Measurements from ENCODE around the gene SRCAP. TPM values are rescaled to one million over a fixed set of nuclear protein-coding genes. Genes with fewer than 3 reads are reported as not detected.

Gene SRCAP
- total and polyA plus RNA-seq, 8 donors, result 1.2 to 70.1 (median 24.6) TPM

GRCh38 chr16:30720694-30721093, 21.7 kb downstream of the SRCAP start:
- TF ChIP-seq CTCF (IDR thresholded peaks at IDR 0.05) (no peak), POLR2A (IDR thresholded peaks at IDR 0.05) (no peak), EP300 (IDR thresholded peaks at IDR 0.05) (no peak)
- DNase-seq, result no peak
- Histone ChIP-seq H3K9me3 (no peaks in the 10 kb centered on the region), H3K27ac (no peak overlapping the region), H3K4me1 (peaks cover 0 to 29% (median 0%) of the 10 kb centered on the region in 4 donors), H3K4me3 (no peak overlapping the region), H3K36me3 (peaks cover 100% of the 10 kb centered on the region in 4 donors), H3K27me3 (no peaks in the 10 kb centered on the region)
- WGBS, 5 donors, result 81 to 93% (median 89%) methylated on average over 8 to 9 of the region's 9 CpGs
- intact Hi-C loops (cut with DNase I; ENCODE audit: low total_unique reads), result no loop called here

- DNase-seq, result no peak
- H3K36me3 ChIP-seq, result peaks cover 95 to 100% (median 100%) of the 10 kb centered on the region in 4 donors
- 96 to 98% (median 97%) methylated on average over 8 of the region's 8 CpGs for WGBS, 5 donors
Measured at GRCh38 chr16:30721167-30721566, 22.2 kb downstream of the SRCAP start.

GRCh38 chr16:30721606-30722005, 22.6 kb downstream of the SRCAP start:
- Histone ChIP-seq H3K27me3 (no peaks in the 10 kb centered on the region), H3K4me1 (peaks cover 0 to 20% (median 0%) of the 10 kb centered on the region in 4 donors), H3K9me3 (no peaks in the 10 kb centered on the region), H3K36me3 (peaks cover 91 to 100% (median 100%) of the 10 kb centered on the region in 4 donors), H3K4me3 (no peak overlapping the region), H3K27ac (no peak overlapping the region)
- intact Hi-C loops (cut with DNase I; ENCODE audit: low total_unique reads), result no loop called here
- no peak for DNase-seq
- WGBS, 5 donors, result 86 to 100% (median 96%) methylated on average over 1 of the region's 1 CpG
- TF ChIP-seq CTCF (IDR thresholded peaks at IDR 0.05) (no peak), EP300 (IDR thresholded peaks at IDR 0.05) (no peak), POLR2AphosphoS5 (IDR thresholded peaks at IDR 0.05) (no peak), POLR2A (IDR thresholded peaks at IDR 0.05) (no peak)

More at GRCh38 chr16:30721167-30721566, 22.2 kb downstream of the SRCAP start:
- H3K4me3 ChIP-seq, result no peak overlapping the region
- H3K4me1 ChIP-seq, result peaks cover 0 to 25% (median 0%) of the 10 kb centered on the region in 4 donors
- intact Hi-C loops (cut with DNase I; ENCODE audit: low total_unique reads), result no loop called here
- H3K27me3 ChIP-seq, result no peaks in the 10 kb centered on the region
- no peak overlapping the region for H3K27ac ChIP-seq
- TF ChIP-seq POLR2A (IDR thresholded peaks at IDR 0.05) (no peak), CTCF (IDR thresholded peaks at IDR 0.05) (no peak)
- no peaks in the 10 kb centered on the region for H3K9me3 ChIP-seq

GRCh38 chr16:30722443-30722842, 23.5 kb downstream of the SRCAP start:
- no peak for DNase-seq
- 70 to 79% (median 72%) methylated on average over 6 of the region's 6 CpGs for WGBS, 5 donors
- H3K27ac ChIP-seq, result no peak overlapping the region
- TF ChIP-seq POLR2A (IDR thresholded peaks at IDR 0.05), result no peak
- H3K4me3 ChIP-seq, result no peak overlapping the region
- H3K27me3 ChIP-seq, result no peaks in the 10 kb centered on the region
- H3K36me3 ChIP-seq, result peaks cover 82 to 100% (median 100%) of the 10 kb centered on the region in 4 donors
- intact Hi-C loops (cut with DNase I; ENCODE audit: low total_unique reads), result no loop called here
- H3K4me1 ChIP-seq, result peaks cover 0 to 16% (median 0%) of the 10 kb centered on the region in 4 donors
- no peaks in the 10 kb centered on the region for H3K9me3 ChIP-seq

GRCh38 chr16:30722916-30723315, 23.9 kb downstream of the SRCAP start:
- intact Hi-C loops (cut with DNase I; ENCODE audit: low total_unique reads), result no loop called here
- Histone ChIP-seq H3K9me3 (no peaks in the 10 kb centered on the region), H3K4me3 (no peak overlapping the region), H3K4me1 (peaks cover 0 to 16% (median 0%) of the 10 kb centered on the region in 4 donors), H3K27me3 (no peaks in the 10 kb centered on the region), H3K27ac (no peak overlapping the region), H3K36me3 (peaks cover 78 to 100% (median 100%) of the 10 kb centered on the region in 4 donors)
- TF ChIP-seq CTCF (IDR thresholded peaks at IDR 0.05), result no peak
- no peak for TF ChIP-seq POLR2AphosphoS5 (IDR thresholded peaks at IDR 0.05)
- TF ChIP-seq POLR2A (IDR thresholded peaks at IDR 0.05), result no peak
- TF ChIP-seq EP300 (IDR thresholded peaks at IDR 0.05), result no peak
- no peak for DNase-seq
- 84 to 92% (median 88%) methylated on average over 10 of the region's 10 CpGs for WGBS, 5 donors

Data from stomach (tissue), 9 donors.